ENCODE results near the gene OGFOD3.
"Not testable (repeated sequence)": the region's sequence is repeated elsewhere in the genome, so short reads cannot be mapped to it uniquely, and the experiment has no call there.

DNA sequence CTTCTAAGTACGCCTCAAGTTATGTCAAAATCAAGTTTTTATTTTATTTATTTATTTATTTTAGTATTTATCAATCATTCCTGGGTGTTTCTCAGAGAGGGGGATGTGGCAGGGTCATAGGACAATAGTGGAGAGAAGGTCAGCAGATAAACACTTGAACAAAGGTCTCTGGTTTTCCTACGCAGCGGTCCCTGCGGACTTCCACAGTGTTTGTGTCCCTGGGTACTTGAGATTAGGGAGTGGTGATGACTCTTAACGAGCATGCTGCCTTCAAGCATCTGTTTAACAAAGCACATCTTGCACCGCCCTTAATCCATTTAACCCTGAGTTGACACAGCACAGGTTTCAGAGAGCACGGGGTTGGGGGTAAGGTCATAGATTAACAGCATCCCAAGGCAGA is 34.8 kb upstream of the OGFOD3 start:
- TF ChIP-seq ELF1 (IDR thresholded peaks at IDR 0.05; ENCODE audit: borderline replicate concordance, low read depth); SIN3A (IDR thresholded peaks at IDR 0.05; ENCODE audit: low read depth); POLR2AphosphoS5 (IDR thresholded peaks at IDR 0.05; ENCODE audit: low read depth, low read length); JUND (IDR thresholded peaks at IDR 0.05); POLR2A (IDR thresholded peaks at IDR 0.05; ENCODE audit: borderline replicate concordance, extremely low read depth, insufficient read depth, insufficient read length); CEBPB (IDR thresholded peaks at IDR 0.05; ENCODE audit: low read depth); EZH2 (IDR thresholded peaks at IDR 0.05); YY1 (IDR thresholded peaks at IDR 0.05; ENCODE audit: extremely low read depth, insufficient replicate concordance, low read depth, low read length): not testable (repeated sequence)
- TF ChIP-seq, protein P1, sequence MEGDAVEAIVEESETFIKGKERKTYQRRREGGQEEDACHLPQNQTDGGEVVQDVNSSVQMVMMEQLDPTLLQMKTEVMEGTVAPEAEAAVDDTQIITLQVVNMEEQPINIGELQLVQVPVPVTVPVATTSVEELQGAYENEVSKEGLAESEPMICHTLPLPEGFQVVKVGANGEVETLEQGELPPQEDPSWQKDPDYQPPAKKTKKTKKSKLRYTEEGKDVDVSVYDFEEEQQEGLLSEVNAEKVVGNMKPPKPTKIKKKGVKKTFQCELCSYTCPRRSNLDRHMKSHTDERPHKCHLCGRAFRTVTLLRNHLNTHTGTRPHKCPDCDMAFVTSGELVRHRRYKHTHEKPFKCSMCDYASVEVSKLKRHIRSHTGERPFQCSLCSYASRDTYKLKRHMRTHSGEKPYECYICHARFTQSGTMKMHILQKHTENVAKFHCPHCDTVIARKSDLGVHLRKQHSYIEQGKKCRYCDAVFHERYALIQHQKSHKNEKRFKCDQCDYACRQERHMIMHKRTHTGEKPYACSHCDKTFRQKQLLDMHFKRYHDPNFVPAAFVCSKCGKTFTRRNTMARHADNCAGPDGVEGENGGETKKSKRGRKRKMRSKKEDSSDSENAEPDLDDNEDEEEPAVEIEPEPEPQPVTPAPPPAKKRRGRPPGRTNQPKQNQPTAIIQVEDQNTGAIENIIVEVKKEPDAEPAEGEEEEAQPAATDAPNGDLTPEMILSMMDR (IDR thresholded peaks at IDR 0.05 in 2 of 3, conservative IDR thresholded peaks at IDR 0.05 in 1 of 3; ENCODE audit: borderline replicate concordance in 1 of 3, insufficient read depth in 1 of 3, low read depth in 2 of 3, low read length in 2 of 3): not testable (repeated sequence)
- TF ChIP-seq, protein P2, sequence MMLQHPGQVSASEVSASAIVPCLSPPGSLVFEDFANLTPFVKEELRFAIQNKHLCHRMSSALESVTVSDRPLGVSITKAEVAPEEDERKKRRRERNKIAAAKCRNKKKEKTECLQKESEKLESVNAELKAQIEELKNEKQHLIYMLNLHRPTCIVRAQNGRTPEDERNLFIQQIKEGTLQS (IDR thresholded peaks at IDR 0.05): not testable (repeated sequence)
- TF ChIP-seq, protein P3, sequence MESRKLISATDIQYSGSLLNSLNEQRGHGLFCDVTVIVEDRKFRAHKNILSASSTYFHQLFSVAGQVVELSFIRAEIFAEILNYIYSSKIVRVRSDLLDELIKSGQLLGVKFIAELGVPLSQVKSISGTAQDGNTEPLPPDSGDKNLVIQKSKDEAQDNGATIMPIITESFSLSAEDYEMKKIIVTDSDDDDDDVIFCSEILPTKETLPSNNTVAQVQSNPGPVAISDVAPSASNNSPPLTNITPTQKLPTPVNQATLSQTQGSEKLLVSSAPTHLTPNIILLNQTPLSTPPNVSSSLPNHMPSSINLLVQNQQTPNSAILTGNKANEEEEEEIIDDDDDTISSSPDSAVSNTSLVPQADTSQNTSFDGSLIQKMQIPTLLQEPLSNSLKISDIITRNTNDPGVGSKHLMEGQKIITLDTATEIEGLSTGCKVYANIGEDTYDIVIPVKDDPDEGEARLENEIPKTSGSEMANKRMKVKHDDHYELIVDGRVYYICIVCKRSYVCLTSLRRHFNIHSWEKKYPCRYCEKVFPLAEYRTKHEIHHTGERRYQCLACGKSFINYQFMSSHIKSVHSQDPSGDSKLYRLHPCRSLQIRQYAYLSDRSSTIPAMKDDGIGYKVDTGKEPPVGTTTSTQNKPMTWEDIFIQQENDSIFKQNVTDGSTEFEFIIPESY (IDR thresholded peaks at IDR 0.05; ENCODE audit: extremely low read depth, insufficient replicate concordance, low read length): not testable (repeated sequence)

Measured in HCT116 (cell line).